Astrocyte of the cerebellum (primary cell): ENCODE measurements around the gene POU2F3.

ENCODE experiments used
- DNase-seq: peaks from one replicate; pipeline ENCODE4 v3.0.0-alpha.2; 2011; ENCODE audit warnings: low read depth
- H3K4me3 ChIP-seq: 2 replicates; pipeline ENCODE4 v1.5.1; 2011; ENCODE audit warnings: mild to moderate bottlenecking, low read depth, low read length, moderate library complexity
- CTCF ChIP-seq: IDR thresholded peaks from 2 replicates; pipeline ENCODE4 v1.5.1; 2012; ENCODE audit warnings: low read length, low read depth, moderate library complexity, mild to moderate bottlenecking; ENCODE audit errors: missing control alignments
- in situ Hi-C: cut with HindIII; loops from 2 replicates; pipeline ENCODE4 v1.10.0; 2017; ENCODE audit warnings: low sequenced_read_pairs

Gene POU2F3

DNA sequence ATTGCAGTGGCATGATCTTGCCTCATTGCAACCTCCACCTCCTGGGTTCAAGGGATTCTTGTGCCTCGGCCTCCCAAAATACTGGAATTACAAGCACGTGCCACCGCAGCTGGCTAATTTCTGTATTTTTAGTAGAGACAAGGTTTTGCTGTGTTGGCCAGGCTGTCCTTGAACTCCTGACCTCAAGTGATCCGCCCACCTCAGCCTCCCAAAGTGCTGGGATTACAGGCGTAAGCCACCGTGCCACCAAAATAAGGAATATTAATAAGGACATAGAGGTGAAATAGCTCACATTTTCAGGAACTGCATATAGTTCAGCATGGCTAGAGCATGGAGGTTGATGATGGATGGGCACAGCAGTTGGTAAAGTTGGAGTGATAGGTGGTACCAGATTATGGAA, 117.7 kb downstream of the POU2F3 start:
- no peak for TF ChIP-seq CTCF
- in situ Hi-C loops = no loop called here
- no peak overlapping the region for H3K4me3 ChIP-seq
- no peak for DNase-seq

GRCh38 chr11:120358729-120359128, 118.8 kb downstream of the POU2F3 start:
- no peak overlapping the region for H3K4me3 ChIP-seq
- in situ Hi-C loops = no loop called here
- TF ChIP-seq CTCF = no peak
- no peak for DNase-seq

- no peak for TF ChIP-seq CTCF
- in situ Hi-C loops = no loop called here
- no peak overlapping the region for H3K4me3 ChIP-seq
Measured at GRCh38 chr11:120363436-120363835, 123.5 kb downstream of the POU2F3 start.

GRCh38 chr11:120365512-120365911, 125.6 kb downstream of the POU2F3 start:
- no peak for TF ChIP-seq CTCF
- no peak for DNase-seq
- no peak overlapping the region for H3K4me3 ChIP-seq
- in situ Hi-C loops = no loop called here

More at GRCh38 chr11:120363436-120363835, 123.5 kb downstream of the POU2F3 start:
- DNase-seq = no peak
